Smooth muscle cell of the brain vasculature (primary cell): ENCODE data around the gene MAP6.

Source experiments
- DNase-seq: peaks from one replicate; pipeline ENCODE4 v3.0.0-alpha.2; 2012; ENCODE audit warnings: low read depth, low spot score

MAP6 gene

GRCh38 chr11:75631086-75631730, 37.6 kb downstream of the MAP6 start:
- no peak for DNase-seq

GRCh38 chr11:75627906-75628668, 40.8 kb downstream of the MAP6 start:
- DNase-seq: no peak

- DNase-seq: no peak
These were observed 41.8 kb downstream of the MAP6 start for GRCh38 chr11:75626889-75627529.

- peak; percentile 33 for DNase-seq
These were observed 42.6 kb downstream of the MAP6 start for GRCh38 chr11:75625991-75626888.

GRCh38 chr11:75625021-75625420, 43.8 kb downstream of the MAP6 start:
- no peak for DNase-seq

GRCh38 chr11:75616281-75616680, 52.6 kb downstream of the MAP6 start:
- no peak for DNase-seq

GRCh38 chr11:75615751-75616150, 53.1 kb downstream of the MAP6 start:
- DNase-seq: no peak

GRCh38 chr11:75611823-75612222, 57.0 kb downstream of the MAP6 start:
- DNase-seq: no peak

- no peak for DNase-seq
These were observed 62.7 kb downstream of the MAP6 start for GRCh38 chr11:75606099-75606498.

GRCh38 chr11:75603791-75604736, 64.8 kb downstream of the MAP6 start:
- DNase-seq: no peak

- DNase-seq: no peak
These were observed 65.9 kb downstream of the MAP6 start for GRCh38 chr11:75602951-75603350.

GRCh38 chr11:75601494-75601893, 67.3 kb downstream of the MAP6 start:
- no peak for DNase-seq

GRCh38 chr11:75600356-75600755, 68.5 kb downstream of the MAP6 start:
- no peak for DNase-seq

GRCh38 chr11:75598900-75599299, 69.9 kb downstream of the MAP6 start:
- no peak for DNase-seq

GRCh38 chr11:75598264-75598663, 70.6 kb downstream of the MAP6 start:
- DNase-seq: no peak

- DNase-seq: no peak
These were observed 71.2 kb downstream of the MAP6 start for GRCh38 chr11:75597636-75598035.

GRCh38 chr11:75596914-75597313, 71.9 kb downstream of the MAP6 start:
- no peak for DNase-seq

GRCh38 chr11:75595429-75595828, 73.4 kb downstream of the MAP6 start:
- DNase-seq: no peak

GRCh38 chr11:75594211-75594610, 74.6 kb downstream of the MAP6 start:
- DNase-seq: no peak

GRCh38 chr11:75593286-75593915, 75.4 kb downstream of the MAP6 start:
- DNase-seq: no peak
